NCI-H146 (cell line): ENCODE data around the gene OSBP2.

Experiments used
- DNase-seq: peaks from one replicate; lab custom pipeline; 2025; lab: John Stamatoyannopoulos, UW

OSBP2 gene

DNA sequence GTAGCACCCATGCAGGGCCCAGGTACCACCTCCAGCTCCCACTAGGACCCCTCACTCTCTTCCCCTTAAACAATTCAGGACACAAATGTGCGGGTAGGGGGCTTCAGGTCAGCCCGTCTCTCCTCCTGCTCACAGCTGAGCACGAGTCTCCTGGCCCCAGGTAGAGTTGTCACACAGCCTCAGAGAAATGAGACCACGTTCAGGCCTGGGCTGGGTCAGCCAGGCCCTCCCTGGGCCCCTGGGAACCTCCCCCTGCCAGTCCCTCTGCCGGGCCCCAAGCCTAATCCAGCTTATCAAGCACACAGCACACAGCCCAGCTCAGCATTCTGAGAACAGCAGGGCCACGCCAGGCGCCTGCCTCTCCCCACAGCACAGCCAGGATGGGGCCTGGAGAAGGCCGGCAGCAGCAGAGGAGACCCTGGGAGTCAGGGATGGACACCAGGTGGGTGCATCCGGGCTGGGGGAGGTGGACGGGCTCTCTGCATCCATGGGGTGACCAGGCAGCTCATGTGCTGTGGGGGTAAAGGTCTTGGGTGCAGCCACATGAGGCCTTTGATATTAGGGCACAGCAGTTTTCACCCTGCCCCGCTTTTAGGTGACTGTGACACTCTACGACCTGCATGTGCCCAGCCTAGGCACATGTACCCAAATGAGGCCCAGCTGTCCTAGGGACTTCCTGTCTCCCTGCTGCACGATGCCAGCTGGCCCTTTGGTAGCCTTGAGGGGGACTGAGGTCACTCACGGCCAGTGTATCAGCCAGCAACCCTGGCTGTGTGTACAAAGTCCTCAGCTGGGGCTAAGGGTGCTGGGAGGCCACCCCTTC lies 186.9 kb downstream of the OSBP2 start:
- no peak for DNase-seq

DNA sequence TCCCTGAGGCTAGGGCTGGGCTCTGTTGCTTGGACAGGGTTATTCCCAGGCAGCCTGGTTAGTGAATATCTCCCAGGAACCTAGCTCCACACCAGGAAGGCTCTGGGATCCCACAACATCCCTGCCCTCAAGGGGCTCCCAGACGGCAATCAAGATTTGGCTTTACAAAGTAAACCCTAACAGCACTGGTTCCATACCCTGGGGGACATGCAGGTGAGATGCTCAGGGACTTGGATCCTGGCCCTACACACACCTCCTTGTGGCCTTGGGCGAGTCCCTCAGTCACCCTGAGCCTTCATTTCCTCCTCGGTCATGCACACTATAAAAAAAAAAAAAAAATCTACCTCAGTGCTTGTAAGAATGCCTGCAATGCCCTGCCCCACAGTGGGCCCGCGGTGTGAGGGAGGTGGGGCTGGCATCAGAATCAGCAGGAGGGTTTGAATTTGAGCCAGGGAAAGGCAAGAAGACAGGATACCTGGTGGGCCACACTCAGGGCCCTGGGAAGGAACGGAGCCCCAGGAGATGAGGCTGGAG lies 187.6 kb downstream of the OSBP2 start:
- DNase-seq = no peak

DNA sequence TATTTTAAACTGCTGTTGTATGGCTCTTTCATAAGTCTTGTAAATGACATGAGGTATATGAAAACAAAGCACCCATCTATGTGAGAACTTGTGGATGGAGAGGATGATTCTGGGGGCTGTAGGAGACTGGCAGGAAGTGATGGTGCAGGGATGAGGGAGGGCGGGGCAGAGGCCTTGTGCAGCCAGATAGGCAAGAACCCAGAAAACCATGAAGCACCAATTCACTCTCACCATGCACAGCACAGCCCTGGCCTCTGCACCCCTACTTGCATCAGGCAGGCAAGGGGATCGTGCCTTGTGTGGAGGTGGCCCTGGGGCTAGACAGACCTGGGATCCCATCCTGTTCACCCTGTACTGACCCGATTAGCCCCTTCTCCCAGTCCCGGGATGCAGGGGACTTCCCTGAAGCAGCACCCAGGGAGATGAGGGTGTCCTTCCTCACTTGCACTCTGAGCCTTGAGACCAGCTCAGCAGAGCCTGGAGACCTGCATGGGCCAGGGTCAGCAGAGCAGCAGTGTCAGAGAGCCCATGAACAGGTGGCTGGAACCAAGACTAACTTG lies 188.4 kb downstream of the OSBP2 start:
- DNase-seq = no peak

- no peak for DNase-seq
These were observed 189.0 kb downstream of the OSBP2 start for GRCh38 chr22:30883586-30884145.

DNA sequence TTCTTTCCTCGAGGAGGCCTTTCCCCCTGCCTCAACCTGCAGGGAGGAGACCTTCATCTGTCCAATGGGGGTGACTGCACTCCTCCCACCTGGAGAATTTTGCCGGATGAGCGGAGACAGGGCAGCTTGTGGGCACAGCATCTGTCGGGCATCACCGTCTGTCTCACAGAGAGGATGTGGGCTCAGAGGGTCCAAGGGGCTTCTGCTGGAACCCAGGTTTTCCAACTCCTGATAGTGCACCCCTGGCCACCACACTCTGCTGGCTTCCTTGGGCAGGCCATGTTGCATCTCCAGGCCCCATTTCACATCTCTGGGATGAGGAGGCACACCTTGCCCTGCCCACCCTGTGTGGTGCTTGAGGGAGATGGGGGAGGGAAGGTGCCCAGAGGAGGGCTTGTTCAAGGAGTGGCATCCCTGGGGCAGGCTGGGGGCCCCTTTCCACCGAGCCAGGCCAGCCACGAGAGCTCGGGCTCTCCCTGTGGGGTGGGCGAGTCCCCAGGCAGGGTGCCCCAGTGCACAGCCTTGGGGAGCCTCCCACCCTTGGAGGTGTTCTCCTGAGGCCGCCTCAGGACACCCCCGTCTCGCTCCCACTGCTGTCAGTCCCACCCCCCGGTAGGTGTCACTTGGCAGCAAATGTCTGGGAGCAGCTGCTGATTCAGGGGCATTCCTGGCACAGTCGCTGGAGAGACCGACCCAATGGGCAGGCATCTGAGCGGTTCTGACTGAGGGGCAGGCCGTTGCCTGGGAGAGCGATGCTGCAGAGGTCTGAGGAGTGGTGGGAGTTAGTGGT lies 189.7 kb downstream of the OSBP2 start:
- DNase-seq = no peak

GRCh38 chr22:30885001-30885366 lies 190.3 kb downstream of the OSBP2 start:
- DNase-seq = no peak

DNA sequence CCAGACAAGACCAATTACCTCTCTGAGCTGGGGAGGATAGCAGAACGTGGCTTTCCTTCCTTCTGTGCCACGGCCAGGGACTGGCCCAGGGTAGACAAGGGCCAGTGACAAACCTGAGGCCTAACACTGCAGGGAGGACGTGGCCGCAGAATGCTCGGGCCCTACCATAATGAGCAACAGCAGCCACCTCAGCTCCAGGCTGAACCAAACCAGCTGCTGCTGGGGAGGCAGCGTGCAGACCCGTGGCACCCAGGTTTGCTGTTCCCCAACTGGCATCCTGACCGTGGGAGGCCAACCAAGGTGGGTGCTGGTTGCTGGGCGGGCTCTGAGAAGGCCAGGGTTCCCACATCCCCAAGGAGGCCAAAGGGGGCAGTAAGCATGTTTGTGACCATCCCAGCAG lies 190.9 kb downstream of the OSBP2 start:
- no peak for DNase-seq

DNA sequence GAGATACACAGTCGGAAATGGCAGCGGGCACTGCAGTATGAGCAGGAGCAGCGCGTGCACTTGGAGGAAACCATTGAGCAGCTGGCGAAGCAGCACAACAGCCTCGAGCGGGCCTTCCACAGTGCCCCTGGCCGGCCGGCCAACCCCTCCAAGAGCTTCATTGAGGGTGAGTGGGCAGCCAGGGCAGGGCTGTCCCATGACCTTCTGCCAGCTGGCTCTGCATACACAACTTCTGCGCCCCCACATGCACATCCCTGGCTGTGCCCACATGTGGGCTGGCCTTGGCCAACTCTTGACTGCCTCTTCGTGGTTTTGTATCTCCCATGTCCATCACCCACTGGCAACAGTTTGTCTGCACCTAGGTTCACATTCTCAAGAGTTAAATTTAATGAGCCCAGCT lies 192.8 kb downstream of the OSBP2 start:
- DNase-seq = no peak

GRCh38 chr22:30887861-30888260 lies 193.2 kb downstream of the OSBP2 start:
- no peak for DNase-seq

- DNase-seq = no peak
These were observed 194.8 kb downstream of the OSBP2 start for GRCh38 chr22:30889268-30889995.

GRCh38 chr22:30889996-30890480 lies 195.4 kb downstream of the OSBP2 start:
- no peak for DNase-seq

GRCh38 chr22:30890686-30891442 lies 196.2 kb downstream of the OSBP2 start:
- DNase-seq = peak; percentile 8

GRCh38 chr22:30891443-30891755 lies 196.7 kb downstream of the OSBP2 start:
- DNase-seq = no peak

- no peak for DNase-seq
These were observed 197.1 kb downstream of the OSBP2 start for GRCh38 chr22:30891781-30892180.

GRCh38 chr22:30892286-30892685 lies 197.6 kb downstream of the OSBP2 start:
- DNase-seq = no peak

- no peak for DNase-seq
These were observed 198.1 kb downstream of the OSBP2 start for GRCh38 chr22:30892731-30893221.

DNA sequence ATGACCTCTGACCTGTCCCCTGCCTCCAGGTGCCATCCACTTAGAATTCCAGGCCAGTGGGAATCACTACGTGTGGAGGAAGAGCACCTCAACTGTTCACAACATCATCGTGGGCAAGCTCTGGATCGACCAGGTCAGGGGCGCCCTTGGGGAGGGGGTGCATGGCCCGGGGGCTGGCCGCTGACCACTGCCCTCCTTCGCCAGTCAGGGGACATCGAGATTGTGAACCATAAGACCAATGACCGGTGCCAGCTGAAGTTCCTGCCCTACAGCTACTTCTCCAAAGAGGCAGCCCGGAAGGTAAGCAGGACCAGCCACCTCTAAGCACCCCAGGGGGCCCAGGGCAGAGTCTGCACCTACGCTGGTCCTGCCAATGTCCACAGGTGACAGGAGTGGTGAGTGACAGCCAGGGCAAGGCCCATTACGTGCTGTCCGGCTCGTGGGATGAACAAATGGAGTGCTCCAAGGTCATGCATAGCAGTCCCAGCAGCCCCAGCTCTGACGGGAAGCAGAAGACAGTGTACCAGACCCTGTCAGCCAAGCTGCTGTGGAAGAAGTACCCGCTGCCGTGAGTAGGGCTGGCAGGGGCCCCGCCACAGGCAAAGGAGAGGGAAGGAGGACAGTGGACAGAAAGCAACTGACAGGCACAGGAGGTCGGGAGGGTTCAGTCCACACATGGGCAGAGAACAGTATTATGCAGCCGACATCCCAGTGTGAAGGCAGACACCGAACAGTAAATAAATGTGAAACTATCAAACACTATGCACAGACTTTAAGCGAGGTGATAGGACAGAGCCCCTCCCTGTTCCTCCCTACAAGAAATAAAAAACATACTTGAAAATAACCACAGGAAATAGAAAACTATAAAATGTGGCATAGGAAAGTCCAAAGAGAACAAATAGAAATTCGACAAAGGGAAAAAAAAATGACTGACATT lies 199.0 kb downstream of the OSBP2 start:
- no peak for DNase-seq

DNA sequence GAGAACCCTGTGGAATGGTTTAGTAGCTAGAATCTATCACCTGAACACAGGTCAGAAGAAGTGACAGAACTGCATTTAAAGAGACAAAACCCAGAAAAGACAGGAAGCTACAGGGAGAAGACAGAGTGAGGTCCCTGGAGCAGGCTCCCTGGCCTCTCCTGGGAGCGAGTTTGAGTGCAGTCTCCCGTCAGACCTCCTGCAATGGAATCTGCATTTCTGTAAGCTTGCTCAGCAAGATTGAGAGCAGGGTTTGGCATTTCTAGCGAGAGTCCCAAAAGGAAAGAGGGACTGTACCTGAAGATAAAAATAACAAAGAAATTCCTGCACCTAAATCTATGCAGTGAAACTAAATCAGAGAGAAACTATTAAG lies 199.7 kb downstream of the OSBP2 start:
- DNase-seq = no peak

DNA sequence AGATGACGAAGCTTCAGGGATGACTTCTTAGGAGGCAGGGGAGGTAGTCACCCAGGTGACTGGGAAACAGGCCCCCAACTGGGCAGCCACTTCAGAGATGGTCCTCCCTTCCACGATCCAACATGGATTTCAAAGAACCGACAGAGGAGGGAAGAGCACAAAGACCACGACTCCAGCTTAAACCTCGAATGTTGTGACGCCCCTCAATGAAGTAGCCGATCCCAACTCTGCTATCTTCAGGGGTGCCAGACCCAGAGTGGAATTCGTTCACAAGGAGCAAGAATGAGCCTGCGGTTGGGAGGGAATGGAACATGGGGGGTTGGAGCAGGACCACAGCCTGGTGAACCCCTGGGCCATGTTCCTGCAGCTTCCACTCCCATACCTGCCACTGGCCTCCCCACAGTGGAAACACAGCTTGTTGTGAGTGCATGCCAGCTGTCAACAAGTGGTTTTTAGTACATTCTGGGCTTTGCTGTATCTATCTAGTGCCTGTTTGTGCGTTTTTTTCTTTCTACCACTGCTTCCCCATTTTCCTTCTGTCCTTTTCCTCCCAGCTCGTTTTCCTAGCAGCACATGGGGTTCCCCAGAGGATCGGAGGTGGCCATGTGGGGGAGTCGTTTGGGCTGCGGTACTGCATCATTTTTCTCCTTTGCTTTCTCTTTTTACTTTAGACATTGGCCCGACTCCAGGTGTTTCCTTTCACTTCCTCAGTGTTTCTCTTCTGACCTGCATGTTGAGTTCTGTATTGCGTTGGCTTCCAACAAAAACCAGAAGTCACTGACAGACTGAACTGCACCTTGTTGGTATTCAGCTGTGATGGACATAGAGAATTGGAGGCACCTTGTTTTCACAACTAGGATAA lies 208.1 kb downstream of the OSBP2 start:
- no peak for DNase-seq
